Heart right ventricle (tissue), 16 donors: ENCODE measurements around the gene GRM1. TPM values are rescaled to one million over a fixed set of nuclear protein-coding genes. Genes with fewer than 3 reads are reported as not detected.

Source experiments
- ATAC-seq, 8 donors: fragments of 200-7000 bp; cut with Tn5 transposase; one replicate each; pipeline ENCODE4 v1.9.1; 2020; ENCODE audit warnings: mild to moderate bottlenecking in 8 of 8, moderate library complexity in 8 of 8, moderate number of reproducible peaks in 1 of 8
- DNase-seq, 2 donors: peaks; one replicate each; pipeline ENCODE4 v3.0.0-alpha.2; 2020
- H3K27ac ChIP-seq, 10 donors: fragments of 200-600 bp; sonication (generic) in 2 of 10; one replicate each; pipeline versions ENCODE4 v1.5.0 to v1.8.0; 2020 to 2022; ENCODE audit warnings: mild to moderate bottlenecking in 3 of 10
- H3K27me3 ChIP-seq, 7 donors: fragments of 200-600 bp; one replicate each; pipeline ENCODE4 v1.8.0; 2021 to 2022; ENCODE audit warnings: mild to moderate bottlenecking in 2 of 7
- H3K36me3 ChIP-seq, 9 donors: fragments of 200-600 bp; sonication (generic) in 1 of 9; one replicate each; pipeline versions ENCODE4 v1.5.0 to v1.8.0; 2020 to 2022; ENCODE audit warnings: mild to moderate bottlenecking in 2 of 9
- H3K4me1 ChIP-seq, 9 donors: fragments of 200-600 bp; sonication (generic) in 1 of 9; one replicate each; pipeline versions ENCODE4 v1.5.0 to v1.8.0; 2020 to 2022; ENCODE audit warnings: mild to moderate bottlenecking in 4 of 9
- H3K4me3 ChIP-seq, 10 donors: fragments of 200-600 bp; sonication (generic) in 2 of 10; one replicate each; pipeline versions ENCODE4 v1.5.0 to v1.8.0; 2020 to 2022; ENCODE audit warnings: mild to moderate bottlenecking in 7 of 10, moderate library complexity in 2 of 10
- H3K9me3 ChIP-seq, 11 donors: fragments of 200-600 bp in 10 of 11; sonication (generic) in 2 of 11; one replicate each; pipeline versions ENCODE4 v1.5.0 to v1.8.0; 2013 to 2022; ENCODE audit warnings: mild to moderate bottlenecking in 2 of 11, control low read depth in 1 of 11, moderate library complexity in 1 of 11
- WGBS, 2 donors: extraction: QIAGEN DNeasy Blood & Tissue Kit; methylation state at CpG; one replicate each; pipeline ENCODE4 v1.1.7; 2013; ENCODE audit warnings: inconsistent platforms in 1 of 2; 5-methylcytosine and 5-hydroxymethylcytosine counted together
- intact Hi-C, 10 donors: fragments of 100-400 bp; cut with DNase I; formaldehyde crosslinking; loops; one replicate each; pipeline versions ENCODE4 v1.11.1 to v1.14.2; 2022
- polyA plus RNA-seq, 2 donors: library from polyadenylated mRNA; stranded (reverse); fragments of 200-250 nt; gene quantifications; one replicate each; pipeline ENCODE4 v1.2.3, GENCODE V29; 2013
- total RNA-seq, 10 donors: library from RNA; stranded (reverse); fragmentation: NEBNext Ultra II Directional in 3 of 10; extraction: Animal tissue kit (Norgen Biotek cat#: 25700) in 3 of 10; gene quantifications; one replicate each; pipeline versions ENCODE4 v1.2.1 to v1.2.4, GENCODE V29; 2021 to 2023
- TF ChIP-seq, protein P1 (sequence below), 9 donors: fragments of 200-600 bp; sonication (generic) in 2 of 9; IDR thresholded peaks; one replicate each; pipeline versions ENCODE4 v1.5.0 to v1.8.0; 2021 to 2022; ENCODE audit warnings: antibody characterized with exemption in 9 of 9, mild to moderate bottlenecking in 5 of 9, moderate library complexity in 1 of 9
- donor health status: Arrhythmogenic right ventricular cardiomyopathy.
- donor health status: ischemic (EF 13 %, LVEDD 7.1; RV severe dilation, severe dysfunction).
- donor health status: healthy with polysubstance abuse.
- donor health status: DM: no; HTN: yes; CAD: no.
- donor health status: DM: no; HTN: no; CAD: no.
- donor health status: ischemic (EF 25% LVEDD 6.9; RV normal size, moderate dysfunction).
- donor health status: ischemic (EF 25% LVEDD 5.7; RV mildly dilated, moderate dysfunction).
- donor health status: healthy.
- donor health status: DM: yes; HTN: yes; CAD: no.
- donor health status: Ischemic cardiomyopathy.
- donor health status: ischemic (EF 35%, LVEDD 5.7; RV mildly dilated, moderate dysfunction).
- donor health status: nonischemic (EF 11% LVEDD 7.7; RV severe dilation, severe dysfunction).
- donor health status: DM: yes; HTN: yes; CAD: no.
- donor health status: PGD.
- donor health status: ischemic (EF 29% LVEDD 5.4; RV normal size, mild dysfunction).
- donor health status: nonischemic (EF 23%, LVEDD 6.1; RV moderate dilation, normal function).

GRM1 gene
- total and polyA plus RNA-seq, 12 donors, result 0.26 to 8.3 (median 4.6) TPM

DNA sequence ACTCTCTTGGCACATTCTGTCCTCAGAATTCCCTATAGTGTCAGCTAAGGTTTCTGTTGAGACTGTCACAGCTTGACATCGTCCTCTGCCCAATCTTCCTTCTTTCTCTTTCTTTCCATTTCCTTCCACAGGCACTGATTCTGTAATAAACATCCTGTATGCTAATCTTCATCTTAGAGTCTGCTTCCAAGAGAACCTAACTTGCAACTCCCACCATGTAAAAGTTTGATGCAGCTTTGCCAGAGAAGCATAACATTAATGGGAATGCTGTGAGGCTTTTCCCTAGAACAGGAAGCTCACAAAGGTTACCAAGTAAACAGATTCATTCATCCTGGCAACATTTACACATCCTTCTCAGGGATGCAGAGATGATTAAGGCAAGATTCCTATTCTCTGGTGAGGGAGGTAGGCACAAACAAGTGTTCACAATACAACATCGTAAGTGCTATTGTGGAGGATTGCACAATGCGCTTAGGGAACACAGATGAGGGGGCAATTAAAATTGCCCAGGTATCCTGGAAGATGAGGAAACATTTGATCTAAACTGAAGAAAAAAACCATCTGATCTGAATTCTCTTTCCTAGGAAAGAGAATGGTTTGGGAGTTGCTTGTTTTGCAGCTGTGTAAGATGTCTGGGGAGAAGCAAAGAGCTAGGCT, 74.7 kb downstream of the GRM1 start:
- intact Hi-C loops, result no loop called here
- Histone ChIP-seq H3K27ac (no peak overlapping the region), H3K27me3 (no peaks in the 10 kb centered on the region), H3K4me3 (no peak overlapping the region), H3K9me3 (peaks cover 0 to 6% (median 0%) of the 10 kb centered on the region in 11 donors), H3K4me1 (peaks cover 0 to 12% (median 0%) of the 10 kb centered on the region in 9 donors), H3K36me3 (no peaks in the 10 kb centered on the region)
- no peak for DNase-seq
- 67 to 68% methylated on average over 3 of the region's 3 CpGs for WGBS, 2 donors
- TF ChIP-seq, protein P1, sequence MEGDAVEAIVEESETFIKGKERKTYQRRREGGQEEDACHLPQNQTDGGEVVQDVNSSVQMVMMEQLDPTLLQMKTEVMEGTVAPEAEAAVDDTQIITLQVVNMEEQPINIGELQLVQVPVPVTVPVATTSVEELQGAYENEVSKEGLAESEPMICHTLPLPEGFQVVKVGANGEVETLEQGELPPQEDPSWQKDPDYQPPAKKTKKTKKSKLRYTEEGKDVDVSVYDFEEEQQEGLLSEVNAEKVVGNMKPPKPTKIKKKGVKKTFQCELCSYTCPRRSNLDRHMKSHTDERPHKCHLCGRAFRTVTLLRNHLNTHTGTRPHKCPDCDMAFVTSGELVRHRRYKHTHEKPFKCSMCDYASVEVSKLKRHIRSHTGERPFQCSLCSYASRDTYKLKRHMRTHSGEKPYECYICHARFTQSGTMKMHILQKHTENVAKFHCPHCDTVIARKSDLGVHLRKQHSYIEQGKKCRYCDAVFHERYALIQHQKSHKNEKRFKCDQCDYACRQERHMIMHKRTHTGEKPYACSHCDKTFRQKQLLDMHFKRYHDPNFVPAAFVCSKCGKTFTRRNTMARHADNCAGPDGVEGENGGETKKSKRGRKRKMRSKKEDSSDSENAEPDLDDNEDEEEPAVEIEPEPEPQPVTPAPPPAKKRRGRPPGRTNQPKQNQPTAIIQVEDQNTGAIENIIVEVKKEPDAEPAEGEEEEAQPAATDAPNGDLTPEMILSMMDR (IDR thresholded peaks at IDR 0.05), result no peak
- no peak for ATAC-seq

DNA sequence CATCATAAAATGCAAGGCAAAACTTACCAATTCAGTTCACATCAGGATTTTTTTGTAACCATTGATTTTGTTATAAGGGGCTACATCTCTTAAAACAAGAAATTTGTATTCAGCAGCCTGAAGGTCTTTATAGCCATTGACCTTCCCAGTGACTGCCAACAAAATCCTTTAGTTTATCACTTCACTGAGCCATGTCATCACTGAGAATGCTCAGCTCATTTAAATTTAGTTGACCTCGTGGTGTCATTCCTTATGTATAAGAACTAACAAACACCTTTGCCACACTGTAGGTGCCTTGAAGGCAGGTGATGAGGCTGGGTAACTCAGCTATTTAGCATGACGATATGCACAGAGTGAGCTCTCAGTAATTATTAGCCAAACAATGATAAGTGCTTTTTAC, 77.7 kb downstream of the GRM1 start:
- no peaks in the 10 kb centered on the region for H3K36me3 ChIP-seq
- DNase-seq (no peak), ATAC-seq (peak in 1 of 8 donors; percentile 51)
- no peak overlapping the region for H3K4me3 ChIP-seq
- H3K4me1 ChIP-seq, result peaks cover 0 to 12% (median 0%) of the 10 kb centered on the region in 9 donors
- WGBS, 2 donors, result 40 to 44% methylated on average over 2 of the region's 2 CpGs
- H3K9me3 ChIP-seq, result peaks cover 0 to 26% (median 0%) of the 10 kb centered on the region in 11 donors
- H3K27ac ChIP-seq, result no peak overlapping the region
- intact Hi-C loops, result no loop called here
- TF ChIP-seq, protein P1 (IDR thresholded peaks at IDR 0.05), result no peak
- no peaks in the 10 kb centered on the region for H3K27me3 ChIP-seq

DNA sequence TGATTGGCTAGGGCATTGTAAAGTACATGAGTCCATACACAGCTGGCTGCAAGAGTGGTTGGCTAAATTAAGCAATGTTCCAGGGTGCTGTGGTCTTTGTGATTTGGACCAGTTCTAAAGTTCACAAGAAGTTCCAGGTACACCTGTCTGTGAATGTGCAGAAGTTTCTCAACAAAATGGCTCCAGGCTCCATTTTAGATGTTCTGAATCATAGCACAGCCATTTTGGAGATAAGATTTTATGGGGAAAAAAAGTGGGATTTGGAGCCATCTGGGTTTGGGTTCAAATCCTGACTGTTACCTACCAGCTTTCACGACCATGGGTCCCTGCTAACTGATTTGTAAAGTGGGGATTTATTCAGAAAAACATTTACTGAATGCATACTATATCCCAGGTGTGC, 82.1 kb downstream of the GRM1 start:
- WGBS, 2 donors, result 53 to 58% methylated on average over 1 of the region's 1 CpG
- DNase-seq, result no peak

DNA sequence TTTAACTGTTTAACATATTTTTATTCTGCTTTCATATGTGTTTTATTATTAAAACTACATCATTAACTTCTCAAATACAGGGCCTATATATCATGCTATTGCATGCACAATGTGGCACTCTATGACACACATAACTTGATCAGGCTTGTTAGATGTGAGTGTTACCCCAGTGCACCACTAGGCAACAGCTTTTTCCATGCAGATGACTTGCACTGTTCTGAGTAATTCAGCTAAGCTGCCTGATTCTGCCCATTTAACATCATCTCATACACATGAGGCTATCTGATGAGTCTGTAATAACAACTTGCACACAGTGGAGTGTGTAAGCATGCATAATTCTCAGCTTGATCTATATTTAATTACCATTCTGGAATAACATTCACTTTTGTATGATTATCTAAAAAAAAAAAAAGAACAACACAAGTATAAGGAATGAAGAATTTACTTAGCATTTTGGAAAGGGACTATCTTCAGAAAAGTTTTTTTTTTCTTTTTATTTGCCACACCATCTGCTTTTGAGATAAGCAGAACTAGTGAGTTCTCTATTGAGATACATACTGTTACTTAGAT, 83.1 kb downstream of the GRM1 start:
- no peak for DNase-seq
- Histone ChIP-seq H3K27ac (no peak overlapping the region), H3K4me3 (no peak overlapping the region), H3K4me1 (peaks cover 0 to 11% (median 0%) of the 10 kb centered on the region in 9 donors), H3K36me3 (no peaks in the 10 kb centered on the region), H3K9me3 (peaks cover 0 to 26% (median 0%) of the 10 kb centered on the region in 11 donors), H3K27me3 (no peaks in the 10 kb centered on the region)
- TF ChIP-seq, protein P1 (IDR thresholded peaks at IDR 0.05), result no peak
- intact Hi-C loops, result no loop called here
- ATAC-seq, result no peak

More for the DNA sequence above, 82.1 kb downstream of the GRM1 start:
- Histone ChIP-seq H3K9me3 (peaks cover 0 to 26% (median 0%) of the 10 kb centered on the region in 11 donors), H3K4me1 (peaks cover 0 to 21% (median 0%) of the 10 kb centered on the region in 9 donors), H3K27me3 (no peaks in the 10 kb centered on the region), H3K4me3 (no peak overlapping the region), H3K36me3 (no peaks in the 10 kb centered on the region), H3K27ac (no peak overlapping the region)
- no peak for ATAC-seq
- intact Hi-C loops, result no loop called here
- TF ChIP-seq, protein P1 (IDR thresholded peaks at IDR 0.05), result no peak
